HepG2 (cell line): ENCODE data around the gene STK24.

Source experiments
- CC2D1A ChIP-seq: sonication (generic); formaldehyde crosslinking; IDR thresholded peaks from 2 replicates; pipeline ENCODE4 v1.8.1; 2023; ENCODE audit warnings: mild to moderate bottlenecking, missing genetic modification reagents
- CTCF ChIP-seq: sonication (generic); formaldehyde crosslinking; IDR thresholded peaks from 2 replicates; pipeline ENCODE4 v1.5.0; 2020; ENCODE audit warnings: mild to moderate bottlenecking, missing genetic modification reagents, moderate library complexity
- KAT2B ChIP-seq: fragments of 150-350 bp; IDR thresholded peaks from 2 replicates; pipeline ENCODE4 v1.6.1; 2014; ENCODE audit warnings: low read depth, low read length, borderline replicate concordance
- ZBTB49 ChIP-seq: sonication (generic); formaldehyde crosslinking; IDR thresholded peaks from 2 replicates; pipeline ENCODE4 v1.4.0; 2020; ENCODE audit warnings: missing genetic modification reagents, borderline replicate concordance
- ZNF121 ChIP-seq: sonication (generic); formaldehyde crosslinking; IDR thresholded peaks from 2 replicates; pipeline ENCODE4 v1.5.0; 2020; ENCODE audit warnings: mild to moderate bottlenecking, missing genetic modification reagents

DNA sequence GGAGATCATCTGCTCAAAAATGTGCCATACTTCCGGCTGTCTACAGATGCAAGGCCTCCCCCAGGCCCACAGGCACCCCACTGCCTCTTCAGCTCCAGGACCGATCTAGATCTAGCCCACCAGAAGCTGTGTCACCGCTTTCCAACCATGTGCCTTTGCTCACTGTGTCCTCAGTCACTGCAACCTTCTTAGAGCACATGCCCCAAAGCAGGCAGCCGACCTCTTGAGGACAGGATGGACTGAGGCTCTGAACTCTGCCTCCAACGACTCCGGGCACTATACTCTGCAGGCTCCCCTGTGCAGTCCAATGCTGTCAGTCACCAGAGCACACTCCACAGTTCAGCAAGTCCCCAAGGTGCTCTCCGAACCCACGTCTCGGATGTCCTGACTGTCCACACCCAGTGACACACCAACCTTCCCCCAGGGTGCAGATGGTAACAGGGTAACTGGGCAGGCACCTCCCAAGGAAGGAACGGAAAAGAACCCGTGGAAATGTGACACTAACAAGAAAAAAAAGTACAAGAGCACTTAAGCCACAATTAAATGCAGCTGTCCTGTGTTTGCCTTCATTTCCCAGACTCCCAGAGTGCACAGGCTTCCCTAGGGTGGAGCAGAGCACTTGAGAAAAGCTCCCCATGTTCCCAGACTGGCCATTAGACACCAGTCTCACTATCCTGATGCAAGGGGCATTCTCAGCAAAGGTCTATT lies 4.8 kb downstream of the STK24 start:
- TF ChIP-seq ZBTB49 (CRISPR knock-in tag) (no peak), CTCF (no peak), CC2D1A (CRISPR knock-in tag) (no peak), ZNF121 (CRISPR knock-in tag) (no peak), KAT2B (no peak)
